HG02852 (cell line): ENCODE measurements around the gene TEKT3.

Source experiments
- ATAC-seq: cut with Tn5 transposase; IDR thresholded peaks from one replicate; pipeline ENCODE4 v1.9.1; 2021; ENCODE audit warnings: mild to moderate bottlenecking, moderate library complexity; ENCODE audit not compliant: unreplicated experiment

The TEKT3 gene

GRCh38 chr17:15267996-15268395 is 73.4 kb downstream of the TEKT3 start:
- no peak for ATAC-seq

GRCh38 chr17:15266325-15267125 is 74.9 kb downstream of the TEKT3 start:
- no peak for ATAC-seq

- ATAC-seq, result no peak
These were observed 76.3 kb downstream of the TEKT3 start, which contains the start of gene PMP22 for GRCh38 chr17:15265131-15265530. Gene PMP22 (minus strand): TSS chr17:15265326. CDS start chr17:15260727, 4,599 bp downstream.

GRCh38 chr17:15264542-15264941 is 76.9 kb downstream of the TEKT3 start:
- no peak for ATAC-seq

GRCh38 chr17:15263680-15264079 is 77.7 kb downstream of the TEKT3 start:
- ATAC-seq, result no peak

GRCh38 chr17:15263206-15263579 is 78.2 kb downstream of the TEKT3 start:
- ATAC-seq, result no peak

GRCh38 chr17:15262291-15263205 is 78.8 kb downstream of the TEKT3 start:
- no peak for ATAC-seq

- ATAC-seq, result no peak
These were observed 79.6 kb downstream of the TEKT3 start for GRCh38 chr17:15261802-15262290.

GRCh38 chr17:15261258-15261801 is 80.1 kb downstream of the TEKT3 start:
- no peak for ATAC-seq

- no peak for ATAC-seq
These were observed 80.8 kb downstream of the TEKT3 start for GRCh38 chr17:15260376-15261257.

- ATAC-seq, result no peak
These were observed 83.4 kb downstream of the TEKT3 start for GRCh38 chr17:15257796-15258512.

- ATAC-seq, result peak; percentile 67
These were observed 84.1 kb downstream of the TEKT3 start for GRCh38 chr17:15257258-15257788.

GRCh38 chr17:15256689-15257088 is 84.7 kb downstream of the TEKT3 start:
- ATAC-seq, result no peak

GRCh38 chr17:15255713-15256454 is 85.5 kb downstream of the TEKT3 start:
- ATAC-seq, result no peak
